GM21786 (cell line): Measurements from ENCODE around the gene RASD2.

Experiments used
- ATAC-seq: cut with Tn5 transposase; IDR thresholded peaks from one replicate; pipeline ENCODE4 v1.9.1; 2021; ENCODE audit not compliant: unreplicated experiment

RASD2 gene

GRCh38 chr22:35558719-35559118 lies 18.1 kb downstream of the RASD2 start:
- no peak for ATAC-seq

GRCh38 chr22:35559354-35560005 lies 18.8 kb downstream of the RASD2 start:
- no peak for ATAC-seq

GRCh38 chr22:35560366-35560765 lies 19.7 kb downstream of the RASD2 start:
- no peak for ATAC-seq

- no peak for ATAC-seq
Measured at GRCh38 chr22:35560824-35561223, 20.2 kb downstream of the RASD2 start.

GRCh38 chr22:35561796-35562526 lies 21.3 kb downstream of the RASD2 start:
- ATAC-seq, result no peak

- ATAC-seq, result no peak
Measured at GRCh38 chr22:35563211-35563610, 22.6 kb downstream of the RASD2 start.

GRCh38 chr22:35564975-35565867 lies 24.6 kb downstream of the RASD2 start:
- ATAC-seq, result no peak

- no peak for ATAC-seq
Measured at GRCh38 chr22:35567351-35568141, 26.9 kb downstream of the RASD2 start.

GRCh38 chr22:35568751-35569739 lies 28.4 kb downstream of the RASD2 start:
- ATAC-seq, result no peak

GRCh38 chr22:35569916-35570315 lies 29.3 kb downstream of the RASD2 start:
- no peak for ATAC-seq

- ATAC-seq, result no peak
Measured at GRCh38 chr22:35570686-35571194, 30.1 kb downstream of the RASD2 start.

- ATAC-seq, result no peak
Measured at GRCh38 chr22:35572556-35572955, 31.9 kb downstream of the RASD2 start.

- ATAC-seq, result no peak
Measured at GRCh38 chr22:35575116-35575748, 34.6 kb downstream of the RASD2 start.

- ATAC-seq, result no peak
Measured at GRCh38 chr22:35576671-35577070, 36.0 kb downstream of the RASD2 start.

- ATAC-seq, result no peak
Measured at GRCh38 chr22:35577799-35578659, 37.4 kb downstream of the RASD2 start.

GRCh38 chr22:35578836-35579575 lies 38.4 kb downstream of the RASD2 start:
- ATAC-seq, result no peak

GRCh38 chr22:35580351-35581022 lies 39.9 kb downstream of the RASD2 start:
- no peak for ATAC-seq
